ENCODE results near the gene TBPL1.

DNA sequence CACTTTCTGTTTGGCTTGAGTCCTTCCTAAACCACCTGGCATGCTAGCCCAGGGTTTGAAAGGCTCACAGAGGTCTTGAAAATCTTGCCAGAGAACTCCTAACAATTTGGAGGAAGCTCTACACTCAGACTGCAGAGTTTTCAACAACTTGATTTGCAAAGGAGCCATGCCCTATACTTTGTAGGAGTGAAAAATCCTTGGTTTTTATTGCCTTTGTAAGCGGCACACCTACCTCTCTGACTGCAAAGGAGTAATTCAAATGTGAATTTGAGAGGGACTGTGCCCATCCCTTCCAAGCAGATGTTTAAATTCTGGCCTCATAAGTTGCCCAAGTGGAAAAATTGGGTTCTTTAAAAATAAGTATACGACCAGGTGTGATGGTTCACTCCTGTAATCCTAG, 58.0 kb downstream of the TBPL1 start:
- TF ChIP-seq, protein P1, sequence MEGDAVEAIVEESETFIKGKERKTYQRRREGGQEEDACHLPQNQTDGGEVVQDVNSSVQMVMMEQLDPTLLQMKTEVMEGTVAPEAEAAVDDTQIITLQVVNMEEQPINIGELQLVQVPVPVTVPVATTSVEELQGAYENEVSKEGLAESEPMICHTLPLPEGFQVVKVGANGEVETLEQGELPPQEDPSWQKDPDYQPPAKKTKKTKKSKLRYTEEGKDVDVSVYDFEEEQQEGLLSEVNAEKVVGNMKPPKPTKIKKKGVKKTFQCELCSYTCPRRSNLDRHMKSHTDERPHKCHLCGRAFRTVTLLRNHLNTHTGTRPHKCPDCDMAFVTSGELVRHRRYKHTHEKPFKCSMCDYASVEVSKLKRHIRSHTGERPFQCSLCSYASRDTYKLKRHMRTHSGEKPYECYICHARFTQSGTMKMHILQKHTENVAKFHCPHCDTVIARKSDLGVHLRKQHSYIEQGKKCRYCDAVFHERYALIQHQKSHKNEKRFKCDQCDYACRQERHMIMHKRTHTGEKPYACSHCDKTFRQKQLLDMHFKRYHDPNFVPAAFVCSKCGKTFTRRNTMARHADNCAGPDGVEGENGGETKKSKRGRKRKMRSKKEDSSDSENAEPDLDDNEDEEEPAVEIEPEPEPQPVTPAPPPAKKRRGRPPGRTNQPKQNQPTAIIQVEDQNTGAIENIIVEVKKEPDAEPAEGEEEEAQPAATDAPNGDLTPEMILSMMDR (optimal IDR thresholded peaks at IDR 0.05 in 1 of 3, IDR thresholded peaks at IDR 0.05 in 1 of 3, conservative IDR thresholded peaks at IDR 0.05 in 1 of 3; ENCODE audit: extremely low read depth in 1 of 3, insufficient read depth in 2 of 3, low read length in 3 of 3): no peak
- TF ChIP-seq EZH2 (IDR thresholded peaks at IDR 0.05; ENCODE audit: low read length): no peak
